D721Med (cell line): ENCODE results near the gene YAE1.
A peak's percentile ranks its signal among the peaks of the same experiment; 100 is the strongest.
"Not testable (repeated sequence)": the region's sequence is repeated elsewhere in the genome, so short reads cannot be mapped to it uniquely, and the experiment has no call there.

Experiments used
- DNase-seq: peaks from one replicate; pipeline ENCODE4 v3.0.0; 2011; ENCODE audit warnings: low spot score; ENCODE audit not compliant: insufficient read length
- FAIRE-seq: peaks from 2 replicates; lab custom pipeline; 2011; peaks lifted over from hg19 to GRCh38; lab: Jason Lieb, UNC
- CTCF ChIP-seq: IDR thresholded peaks from 2 replicates; pipeline ENCODE4 v1.5.1; 2012; ENCODE audit warnings: mild to moderate bottlenecking, control low read depth; ENCODE audit not compliant: insufficient read depth; ENCODE audit errors: missing control alignments

The YAE1 gene

GRCh38 chr7:39535720-39536119, 30.5 kb upstream of the YAE1 start:
- DNase-seq: no peak
- TF ChIP-seq CTCF: no peak
- FAIRE-seq: no peak

- no peak for TF ChIP-seq CTCF
- FAIRE-seq (peak; percentile 70), DNase-seq (no peak)
Observed at GRCh38 chr7:39536951-39537350, 29.3 kb upstream of the YAE1 start.

- DNase-seq (no peak), FAIRE-seq (no peak)
Observed at GRCh38 chr7:39539816-39540215, 26.4 kb upstream of the YAE1 start.

GRCh38 chr7:39540320-39540719, 25.9 kb upstream of the YAE1 start:
- FAIRE-seq (no peak), DNase-seq (no peak)
- TF ChIP-seq CTCF: no peak

More at GRCh38 chr7:39539816-39540215, 26.4 kb upstream of the YAE1 start:
- TF ChIP-seq CTCF: no peak

GRCh38 chr7:39541511-39541910, 24.7 kb upstream of the YAE1 start:
- DNase-seq (no peak), FAIRE-seq (no peak)
- no peak for TF ChIP-seq CTCF

GRCh38 chr7:39544774-39545173, 21.4 kb upstream of the YAE1 start:
- not testable (repeated sequence) for DNase-seq, FAIRE-seq

- no peak for FAIRE-seq
- DNase-seq: no peak
- no peak for TF ChIP-seq CTCF
Observed at GRCh38 chr7:39547336-39547735, 18.9 kb upstream of the YAE1 start.

- FAIRE-seq: no peak
- DNase-seq: no peak
- no peak for TF ChIP-seq CTCF
Observed at GRCh38 chr7:39550411-39550810, 15.8 kb upstream of the YAE1 start.
